Measurements from ENCODE around the gene HSFX3.
"Not testable (repeated sequence)": the region's sequence is repeated elsewhere in the genome, so short reads cannot be mapped to it uniquely, and the experiment has no call there.

Gene HSFX3, protein sequence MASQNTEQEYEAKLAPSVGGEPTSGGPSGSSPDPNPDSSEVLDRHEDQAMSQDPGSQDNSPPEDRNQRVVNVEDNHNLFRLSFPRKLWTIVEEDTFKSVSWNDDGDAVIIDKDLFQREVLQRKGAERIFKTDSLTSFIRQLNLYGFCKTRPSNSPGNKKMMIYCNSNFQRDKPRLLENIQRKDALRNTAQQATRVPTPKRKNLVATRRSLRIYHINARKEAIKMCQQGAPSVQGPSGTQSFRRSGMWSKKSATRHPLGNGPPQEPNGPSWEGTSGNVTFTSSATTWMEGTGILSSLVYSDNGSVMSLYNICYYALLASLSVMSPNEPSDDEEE

DNA sequence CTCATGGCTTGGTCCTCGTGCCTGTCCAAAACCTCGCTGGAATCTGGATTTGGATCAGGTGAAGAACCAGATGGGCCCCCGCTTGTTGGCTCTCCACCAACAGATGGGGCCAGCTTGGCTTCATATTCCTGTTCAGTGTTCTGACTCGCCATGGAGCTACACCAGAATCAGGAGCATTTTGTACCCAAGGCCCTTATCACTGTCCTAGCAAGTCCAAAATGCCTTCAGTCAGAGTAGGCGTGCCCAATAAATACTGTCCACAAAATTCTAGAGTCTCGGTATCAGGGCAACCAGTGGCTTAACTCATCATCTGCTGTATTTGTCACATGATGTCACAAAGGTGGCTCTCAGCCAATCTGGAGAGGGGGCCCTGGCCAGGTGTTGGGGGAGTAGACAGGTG is at the start of gene HSFX3:
HSFX3 (minus strand) TSS at position 224 of the 400 bp plus-strand sequence; CDS start at position 152, 72 bp downstream.
- DNase-seq (ENCODE audit: low spot score), result not testable (repeated sequence)

DNA sequence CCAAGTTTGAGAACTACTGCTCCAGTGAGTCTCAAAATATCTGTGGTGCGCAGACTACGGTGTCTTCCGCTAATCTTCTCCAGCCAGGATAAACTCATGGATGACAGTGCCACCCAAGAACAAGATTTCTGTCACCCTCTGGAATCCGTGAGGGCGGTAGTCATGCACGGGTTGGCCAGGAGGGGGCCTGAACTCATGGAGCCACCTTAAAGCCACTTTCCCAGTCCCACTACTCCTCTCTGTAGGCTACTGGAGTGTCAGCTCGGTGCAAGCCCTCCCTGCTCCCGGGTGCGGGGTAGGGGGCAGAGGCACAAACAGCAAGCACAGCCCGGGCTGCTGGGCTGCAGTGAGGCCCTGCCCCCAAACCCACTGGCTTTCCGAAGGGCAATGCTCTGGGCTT is 48.9 kb upstream of the HSFX3 start:
- DNase-seq (ENCODE audit: low spot score), result not testable (repeated sequence)

DNA sequence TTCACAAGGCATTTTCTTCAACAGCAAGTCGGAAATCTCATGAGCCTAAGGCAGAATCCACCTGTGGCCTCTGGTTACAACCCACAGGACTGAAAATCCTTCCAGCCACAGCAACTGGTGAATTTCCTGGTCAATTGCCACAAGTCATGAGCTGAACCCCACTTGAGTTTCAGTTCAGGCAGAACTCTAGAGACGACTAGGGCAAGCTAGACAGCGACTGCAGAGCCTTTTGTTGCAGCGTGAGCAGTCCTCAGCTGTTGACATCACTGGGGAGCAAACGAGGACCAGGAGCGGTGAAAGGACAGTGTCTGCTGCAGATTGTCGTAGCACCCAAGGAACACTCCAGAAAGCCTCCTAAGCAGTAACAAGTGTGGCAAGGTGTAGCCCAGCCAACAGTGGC is 46.2 kb upstream of the HSFX3 start:
- not testable (repeated sequence) for DNase-seq (ENCODE audit: low spot score)

DNA sequence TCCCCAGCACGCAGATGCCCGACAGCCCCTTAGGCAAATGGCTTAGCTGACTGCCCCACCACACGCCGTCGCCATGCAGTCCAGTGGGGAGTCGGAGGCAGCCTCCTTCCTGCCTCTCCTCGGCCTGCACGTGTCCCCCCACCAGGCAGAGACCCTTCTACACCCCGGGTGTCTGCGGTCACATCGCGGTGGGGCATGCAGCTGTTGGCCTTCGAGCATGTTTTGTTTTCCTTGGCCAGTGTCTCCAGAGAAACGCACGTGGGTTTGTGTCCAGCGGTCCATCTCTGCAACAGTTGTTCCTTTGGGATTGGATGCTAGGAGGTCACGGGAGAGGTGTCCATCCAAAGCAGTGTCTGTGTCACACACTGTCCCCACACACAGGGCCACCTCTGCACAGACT is 45.5 kb upstream of the HSFX3 start, which contains the start of gene HSFX2:
HSFX2 (minus strand) TSS at position 101 of the 400 bp plus-strand sequence. CDS start 614 bp downstream, outside the sequence.
- DNase-seq (ENCODE audit: low spot score), result not testable (repeated sequence)

DNA sequence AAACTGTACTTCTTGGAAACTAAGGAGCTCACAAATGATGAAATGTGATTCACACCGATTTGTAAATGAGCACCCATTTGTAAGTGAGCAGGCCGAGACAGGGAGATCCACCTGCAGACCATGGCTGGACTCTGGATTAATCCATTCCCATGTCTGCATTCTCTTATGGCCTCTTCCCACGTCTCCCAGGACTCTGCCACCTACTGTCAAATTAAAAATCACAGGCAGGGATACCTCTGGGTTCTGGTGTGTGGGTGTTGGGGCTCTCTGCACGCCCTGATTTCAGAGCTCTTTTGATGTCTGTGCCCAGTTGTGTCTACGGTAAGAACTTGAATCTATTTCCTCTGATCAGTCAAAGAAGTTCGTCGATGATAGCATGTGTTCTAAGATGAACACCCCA is 41.3 kb upstream of the HSFX3 start:
- DNase-seq (ENCODE audit: low spot score), result not testable (repeated sequence)

DNA sequence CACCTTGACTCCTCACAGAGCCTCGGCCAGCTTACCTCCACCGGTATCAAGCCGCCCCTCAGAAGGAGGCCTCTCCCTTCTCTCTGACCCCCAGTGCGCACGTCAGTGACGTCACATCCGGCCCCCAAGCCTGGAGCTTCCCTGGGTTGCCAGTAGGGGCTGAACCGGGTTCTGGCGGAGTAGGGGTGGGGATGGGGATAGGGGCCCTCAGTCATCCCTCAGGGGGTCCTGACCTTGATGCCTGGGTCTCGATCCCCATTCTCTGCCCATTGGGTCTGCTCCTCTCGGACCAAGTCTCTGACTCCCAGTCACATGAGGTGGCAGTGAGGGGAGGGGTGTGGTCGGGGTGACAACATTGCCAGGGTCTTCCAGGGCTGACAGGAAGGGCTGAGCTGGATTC is 37.6 kb upstream of the HSFX3 start, which contains the start of gene MAGEA9B:
MAGEA9B (minus strand) TSS at position 101 of the 400 bp plus-strand sequence. CDS start 4,280 bp downstream, outside the sequence.
- not testable (repeated sequence) for DNase-seq (ENCODE audit: low spot score)

DNA sequence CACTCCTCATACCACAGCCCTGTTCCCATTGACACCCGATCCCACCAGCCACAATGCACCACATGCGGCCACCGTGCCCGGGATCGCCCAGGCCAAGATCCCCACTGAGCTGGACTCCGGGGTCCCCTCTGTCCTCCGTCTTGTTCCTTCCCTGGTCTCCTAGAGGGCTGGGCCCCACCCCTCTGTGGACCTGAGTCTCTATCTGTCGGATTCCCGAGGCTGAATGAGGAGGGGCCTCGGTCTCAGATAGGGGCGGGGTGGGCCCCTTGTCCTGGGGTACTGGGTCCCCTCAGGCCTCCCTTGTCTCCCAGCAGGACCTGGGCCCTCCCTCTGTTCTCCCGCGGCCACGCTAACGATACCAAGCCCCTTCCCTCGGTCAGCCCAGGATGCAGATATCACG is 35.9 kb upstream of the HSFX3 start:
- DNase-seq (ENCODE audit: low spot score), result not testable (repeated sequence)

DNA sequence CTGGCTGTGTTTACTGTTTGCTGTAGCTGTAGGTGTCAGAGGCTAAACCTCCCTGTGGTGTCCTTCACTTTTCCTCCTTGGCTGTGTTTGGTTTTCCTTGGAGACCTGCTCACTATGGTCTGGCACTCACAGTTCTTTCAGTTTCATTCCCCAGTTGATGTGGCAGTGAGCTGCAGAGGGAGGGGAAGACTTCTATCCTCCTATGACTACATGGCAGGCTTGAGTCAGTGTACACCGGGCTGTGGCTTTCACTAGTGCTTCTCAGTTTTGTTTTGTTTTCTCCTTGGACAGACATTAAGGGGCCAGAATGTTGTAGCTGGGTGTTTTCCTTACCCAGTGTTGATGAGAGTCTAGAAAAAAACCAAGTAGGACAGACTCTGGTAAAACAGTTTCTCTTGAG is 23.7 kb upstream of the HSFX3 start:
- not testable (repeated sequence) for DNase-seq (ENCODE audit: low spot score)

DNA sequence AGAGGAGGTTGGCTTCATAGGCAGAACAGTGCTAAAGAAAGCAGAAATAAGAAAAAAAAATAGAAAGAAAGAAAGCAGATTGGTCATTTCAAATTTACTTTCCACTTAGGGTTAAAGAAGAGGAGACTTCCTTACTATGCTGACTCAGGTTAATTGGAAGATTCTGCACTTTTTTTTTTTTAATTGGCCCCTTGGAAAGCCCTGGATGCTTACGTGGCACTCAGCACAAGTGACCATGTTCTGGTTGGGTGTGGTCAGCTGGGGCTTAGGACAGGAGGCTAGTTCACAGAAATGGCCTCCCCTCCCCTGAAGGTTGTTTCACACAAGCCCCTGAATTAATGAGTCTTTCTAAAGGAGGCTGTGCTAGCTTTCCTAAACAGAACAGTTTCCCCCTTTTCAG is 23.0 kb upstream of the HSFX3 start:
- no peak for DNase-seq (ENCODE audit: low spot score)

DNA sequence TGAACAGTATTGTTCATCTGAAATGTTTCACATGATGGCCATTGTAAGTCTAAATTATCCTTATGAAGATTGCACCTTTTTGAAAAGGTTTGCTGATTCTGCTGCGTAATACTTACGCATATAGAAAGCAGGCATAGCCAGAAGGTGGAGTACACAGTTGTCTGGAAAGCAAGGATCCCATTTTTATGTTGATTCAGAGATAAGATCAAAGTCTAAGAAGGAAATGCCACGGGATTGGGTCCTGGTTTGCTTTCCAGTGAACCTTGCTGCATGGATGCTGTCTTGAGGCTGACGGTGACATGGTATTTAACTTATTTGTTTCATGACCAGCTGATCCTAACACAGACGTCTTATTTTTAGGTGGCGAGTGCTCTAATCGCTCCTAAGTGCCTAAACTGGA is 22.0 kb upstream of the HSFX3 start:
- DNase-seq (ENCODE audit: low spot score), result no peak

DNA sequence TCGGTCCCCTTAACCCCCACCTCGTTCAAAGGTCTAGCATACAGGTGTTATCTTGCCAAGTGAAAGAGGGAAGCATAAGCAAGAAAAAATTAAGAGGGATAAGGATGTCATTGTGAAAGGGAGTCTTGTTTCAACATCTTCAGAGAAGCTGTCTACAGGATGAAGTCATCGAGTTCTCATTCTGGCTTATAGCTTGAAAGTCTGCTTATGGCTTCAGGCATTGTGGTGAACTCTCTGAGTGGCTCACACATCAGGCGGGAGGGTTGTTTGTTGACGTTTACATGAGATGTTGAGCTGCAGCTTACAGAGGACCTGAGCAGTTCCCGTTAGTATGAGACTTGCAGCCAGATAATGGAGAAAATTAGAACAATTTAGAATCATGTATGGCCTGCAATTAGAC is 20.9 kb upstream of the HSFX3 start:
- no peak for DNase-seq (ENCODE audit: low spot score)

DNA sequence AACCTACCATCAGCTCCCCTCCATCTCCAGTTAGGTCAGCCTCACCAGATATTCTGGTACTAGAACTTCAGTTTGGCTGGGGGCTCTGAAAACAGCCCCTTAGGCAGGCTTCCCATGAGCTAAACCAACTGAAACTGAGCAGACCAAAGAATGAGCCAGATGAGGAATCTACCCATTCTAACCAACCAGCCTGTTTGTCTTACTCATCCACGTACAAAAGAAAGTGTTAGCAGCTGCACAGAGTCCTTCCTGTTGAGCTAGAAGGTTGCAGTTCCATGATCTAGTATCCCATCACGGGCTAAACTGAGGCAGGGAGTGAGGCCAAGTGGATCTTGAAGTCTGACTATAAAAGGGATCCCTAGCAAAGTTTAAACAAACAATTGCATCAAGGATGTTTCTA is 20.0 kb upstream of the HSFX3 start:
- peak; percentile 27 for DNase-seq (ENCODE audit: low spot score)

DNA sequence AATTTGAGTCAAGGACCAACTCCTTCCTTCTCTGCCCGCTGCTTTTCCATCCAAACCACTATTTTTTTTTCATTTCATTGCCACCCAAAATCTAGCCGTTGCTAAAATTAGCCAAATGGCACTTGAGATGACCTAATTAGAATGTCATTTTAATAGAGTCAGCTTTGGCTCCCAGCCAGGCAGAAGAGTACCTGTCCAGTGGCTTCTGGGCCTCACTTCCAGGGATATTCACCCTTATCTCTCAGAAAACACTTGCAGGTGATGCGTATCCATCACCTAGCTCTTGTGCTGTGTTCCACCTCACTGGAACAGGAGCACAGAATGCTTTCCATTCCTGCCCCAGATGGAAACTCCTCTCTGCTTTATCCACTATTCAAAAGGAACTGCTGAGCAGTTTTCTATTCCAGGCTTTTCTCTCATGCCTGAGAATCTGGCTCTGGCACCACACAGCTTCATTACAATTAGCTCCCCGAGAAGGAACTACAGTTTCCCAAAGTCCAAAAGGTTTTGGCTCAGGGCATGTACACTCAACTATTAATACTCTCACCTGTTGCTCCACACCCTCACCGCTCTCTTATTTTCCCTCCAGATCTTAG is 19.1 kb upstream of the HSFX3 start:
- no peak for DNase-seq (ENCODE audit: low spot score)

DNA sequence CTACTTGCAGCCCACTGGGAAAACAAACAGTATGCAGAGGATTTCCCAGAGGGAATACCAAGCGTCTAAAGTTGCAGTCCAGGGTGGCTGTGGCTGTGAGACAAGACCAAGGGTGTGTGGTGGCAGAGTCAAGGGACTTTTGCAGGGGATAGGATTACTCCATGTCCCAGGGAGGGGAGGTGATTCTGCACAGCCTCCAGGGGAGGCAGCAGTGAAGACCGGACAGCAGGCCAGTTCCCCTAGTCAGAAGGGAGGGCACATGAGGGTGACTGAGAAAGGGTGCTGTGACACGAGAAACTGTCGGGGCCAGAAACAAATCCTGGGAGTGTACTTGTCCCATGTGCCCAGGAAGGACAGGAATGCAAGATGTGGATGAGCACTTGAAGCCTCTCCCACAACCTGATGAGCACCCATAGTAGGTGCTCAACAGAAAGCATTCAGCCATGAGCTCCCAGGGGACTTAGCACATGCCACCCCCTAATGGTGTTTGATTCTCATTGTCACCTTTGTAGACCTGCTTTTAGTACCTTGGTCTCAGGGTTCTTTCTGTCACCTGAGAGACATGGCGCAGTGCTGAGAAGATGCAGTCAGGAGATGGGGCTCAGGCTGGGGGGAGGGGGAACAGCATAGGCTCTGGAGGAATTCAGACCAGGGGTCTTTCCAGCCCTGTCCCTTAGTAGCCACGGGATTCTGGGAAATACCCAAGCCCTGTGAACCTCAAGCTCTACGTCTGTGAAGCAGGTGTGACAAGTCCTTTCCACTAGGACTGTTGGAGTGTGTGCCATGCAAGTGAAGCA is 18.1 kb upstream of the HSFX3 start:
- no peak for DNase-seq (ENCODE audit: low spot score)

DNA sequence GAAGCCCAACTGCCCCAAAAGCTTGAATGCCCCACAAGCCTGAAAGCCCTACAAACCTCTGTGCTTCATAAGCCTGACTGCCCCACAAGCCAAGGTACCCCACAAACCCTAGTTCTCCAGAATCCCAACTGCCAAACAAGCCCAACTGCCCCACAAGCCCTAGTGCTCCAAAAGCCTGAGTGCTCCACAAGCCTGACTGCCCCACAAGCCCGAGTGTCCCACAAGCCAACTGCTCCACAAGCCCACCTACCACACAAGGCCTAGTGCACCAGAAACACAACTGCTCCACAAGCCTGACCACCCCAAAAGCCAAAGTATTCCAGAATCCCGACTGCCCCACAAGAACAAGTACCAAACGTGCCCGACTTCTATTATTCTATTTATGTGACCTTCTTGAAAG is 13.6 kb upstream of the HSFX3 start:
- DNase-seq (ENCODE audit: low spot score), result no peak

DNA sequence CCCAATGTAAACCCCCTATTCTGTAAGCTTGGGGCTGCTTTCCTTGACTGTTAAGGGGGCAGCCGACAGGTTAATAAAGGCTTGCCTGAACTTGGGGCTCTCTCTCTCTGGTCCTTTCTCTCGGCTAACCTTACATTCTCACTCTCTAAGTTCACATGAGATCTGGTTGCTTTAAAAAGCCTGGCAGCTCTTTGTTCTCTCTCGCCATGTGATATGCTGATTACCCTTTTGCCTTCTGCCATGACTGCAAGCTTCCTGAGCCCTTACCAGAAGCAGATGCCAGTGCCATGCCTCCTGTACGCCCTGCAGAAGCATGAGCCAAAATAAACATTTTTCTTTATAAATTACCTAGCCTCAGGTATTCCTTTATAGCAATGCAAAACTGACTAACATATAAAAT is 5.5 kb upstream of the HSFX3 start:
- DNase-seq (ENCODE audit: low spot score), result not testable (repeated sequence)

DNA sequence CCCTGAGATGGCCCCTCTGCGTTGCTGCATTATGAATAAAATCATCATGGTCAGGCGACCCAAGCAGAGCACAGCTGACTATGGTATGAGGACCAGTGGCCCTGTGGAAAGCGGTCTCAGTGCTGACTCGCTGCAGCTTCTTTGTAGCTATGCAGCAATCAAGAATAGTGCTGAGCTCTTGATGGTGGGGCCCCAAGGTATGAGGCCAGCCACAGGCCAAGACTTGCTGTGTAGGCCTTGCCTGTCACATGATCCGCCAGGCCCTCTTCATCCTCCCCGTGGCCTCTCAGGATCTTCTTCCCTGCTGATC is 2.2 kb upstream of the HSFX3 start:
- DNase-seq (ENCODE audit: low spot score), result not testable (repeated sequence)

DNA sequence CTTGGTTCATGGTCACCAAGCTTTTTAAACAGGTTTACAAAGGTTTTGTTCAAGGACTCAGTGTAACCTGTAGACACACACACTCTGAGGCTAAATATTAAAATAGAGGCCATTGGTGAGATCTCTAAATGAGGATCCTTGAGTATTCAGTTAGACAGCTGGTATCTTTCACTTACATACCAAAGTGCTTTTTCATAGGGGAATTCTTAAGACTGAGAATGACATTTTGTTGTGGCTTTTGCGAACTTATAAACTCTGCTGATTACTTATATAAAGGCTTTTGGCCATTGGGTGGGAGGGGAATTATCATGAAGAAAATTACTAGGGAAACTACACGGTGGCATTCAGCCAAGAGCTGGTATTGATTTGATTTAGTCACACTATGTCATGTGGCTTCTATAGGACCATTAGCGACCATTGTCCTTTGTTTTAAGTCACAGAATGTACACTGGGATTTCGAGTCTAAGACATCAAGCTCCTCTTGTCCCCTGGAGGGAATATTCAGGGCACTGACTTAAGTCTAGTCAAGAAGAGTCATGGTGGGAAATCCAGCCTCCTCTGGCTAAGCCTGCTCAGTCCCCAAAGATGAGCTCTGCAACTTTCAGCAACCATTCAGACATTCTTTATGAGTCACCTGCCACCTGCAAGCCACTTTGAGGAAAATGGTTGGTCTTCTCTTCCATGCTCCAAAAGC is 1.7 kb upstream of the HSFX3 start:
- DNase-seq (ENCODE audit: low spot score), result not testable (repeated sequence)

DNA sequence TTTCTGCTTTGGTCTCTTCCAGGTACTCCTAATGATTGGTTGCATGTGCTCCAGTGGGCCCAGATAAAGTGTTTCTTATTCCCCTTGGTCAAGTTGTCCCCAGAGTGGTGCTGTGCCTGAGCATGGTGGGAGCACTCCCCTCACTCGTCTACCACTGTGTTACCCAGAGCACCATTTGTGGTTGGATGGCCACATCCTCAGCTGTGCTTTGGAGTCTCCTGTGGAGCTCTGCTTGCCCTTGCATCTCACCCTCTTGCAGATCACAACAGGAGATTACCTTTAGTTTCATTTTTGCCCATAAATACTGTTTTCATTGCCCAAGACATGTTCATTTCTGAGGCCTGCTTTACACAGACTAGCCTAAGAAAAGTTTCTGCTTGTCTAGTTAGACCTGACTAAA is 730 bp upstream of the HSFX3 start:
- DNase-seq (ENCODE audit: low spot score), result not testable (repeated sequence)

DNA sequence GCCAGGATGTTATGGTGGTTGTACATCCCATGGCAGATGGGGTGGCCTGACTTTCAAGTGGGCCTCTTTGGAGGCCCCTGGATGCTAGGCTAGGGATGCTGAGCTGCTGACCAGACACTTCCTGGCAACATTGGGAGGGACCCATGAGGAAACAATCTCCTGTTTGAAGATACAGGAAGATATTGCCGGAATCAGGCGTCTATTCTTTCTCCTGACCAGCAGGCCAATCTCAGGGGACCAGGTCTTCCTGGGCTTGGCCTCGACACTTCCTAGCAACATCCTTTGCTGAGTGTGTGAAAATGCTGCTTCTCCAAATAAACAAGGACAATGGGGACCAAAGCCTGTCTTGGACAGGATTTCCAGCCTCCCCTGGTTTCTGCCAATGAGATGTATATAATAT is 1.9 kb downstream of the HSFX3 start:
- not testable (repeated sequence) for DNase-seq (ENCODE audit: low spot score)

DNA sequence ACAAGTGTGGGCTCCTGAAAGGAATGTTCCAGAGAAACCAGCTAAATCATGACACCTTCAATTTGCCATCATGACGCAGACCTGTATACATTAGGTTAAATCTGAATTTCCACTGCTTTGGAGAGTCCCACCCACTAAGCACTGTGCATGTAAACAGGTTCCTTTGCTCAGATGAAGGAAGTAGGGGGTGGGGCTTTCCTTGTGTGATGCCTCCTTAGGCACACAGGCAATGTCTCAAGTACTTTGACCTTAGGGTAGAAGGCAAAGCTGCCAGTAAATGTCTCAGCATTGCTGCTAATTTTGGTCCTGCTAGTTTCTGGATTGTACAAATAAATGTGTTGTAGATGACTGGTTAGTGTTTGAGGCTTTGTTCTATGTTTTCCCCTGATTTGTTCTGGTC is 2.8 kb downstream of the HSFX3 start:
- not testable (repeated sequence) for DNase-seq (ENCODE audit: low spot score)
